Hepatocyte (in vitro differentiated cells): ENCODE results near the gene VILL. TPM values are rescaled to one million over a fixed set of nuclear protein-coding genes. Genes with fewer than 3 reads are reported as not detected.
A peak's percentile ranks its signal among the peaks of the same experiment; 100 is the strongest.
"Not testable (repeated sequence)": the region's sequence is repeated elsewhere in the genome, so short reads cannot be mapped to it uniquely, and the experiment has no call there.

Experiments
- DNase-seq: peaks from one replicate; pipeline ENCODE4 v3.0.0-alpha.2; 2016; ENCODE audit warnings: low spot score
- H2AFZ ChIP-seq: fragments of 200-600 bp; sonication (generic); 2 replicates; pipeline ENCODE4 v1.6.0; 2016; ENCODE audit warnings: antibody characterized with exemption, mild to moderate bottlenecking
- H3K27ac ChIP-seq: fragments of 200-600 bp; sonication (generic); 2 replicates; pipeline ENCODE4 v1.5.1; 2016; ENCODE audit warnings: mild to moderate bottlenecking
- H3K27me3 ChIP-seq: fragments of 200-600 bp; sonication (generic); 2 replicates; pipeline ENCODE4 v1.6.1; 2016
- H3K36me3 ChIP-seq: fragments of 200-600 bp; sonication (generic); replicated peaks from 2 replicates; pipeline ENCODE4 v1.5.1; 2016; ENCODE audit warnings: low read depth; ENCODE audit not compliant: insufficient read depth
- H3K4me1 ChIP-seq: fragments of 200-600 bp; sonication (generic); 2 replicates; pipeline ENCODE4 v1.5.1; 2016; ENCODE audit warnings: mild to moderate bottlenecking, moderate library complexity; ENCODE audit not compliant: insufficient read depth
- H3K4me2 ChIP-seq: fragments of 200-600 bp; sonication (generic); 2 replicates; pipeline ENCODE4 v1.6.0; 2016
- H3K4me3 ChIP-seq: fragments of 200-600 bp; sonication (generic); 2 replicates; pipeline ENCODE4 v1.5.1; 2016; ENCODE audit warnings: mild to moderate bottlenecking
- H3K79me2 ChIP-seq: fragments of 200-600 bp; sonication (generic); 2 replicates; pipeline ENCODE4 v1.6.0; 2017; ENCODE audit warnings: mild to moderate bottlenecking
- H3K9me2 ChIP-seq: fragments of 200-600 bp; sonication (generic); replicated peaks from 2 replicates; pipeline ENCODE4 v1.6.0; 2017; ENCODE audit warnings: mild to moderate bottlenecking; ENCODE audit not compliant: insufficient read depth
- H3K9me3 ChIP-seq: fragments of 200-600 bp; sonication (generic); 2 replicates; pipeline ENCODE4 v1.5.1; 2016; ENCODE audit warnings: low read depth, mild to moderate bottlenecking
- H4K20me1 ChIP-seq: fragments of 200-600 bp; sonication (generic); 2 replicates; pipeline ENCODE4 v1.6.0; 2016; ENCODE audit warnings: mild to moderate bottlenecking; ENCODE audit not compliant: insufficient read depth, poor library complexity, severe bottlenecking
- EZH2 ChIP-seq: fragments of 200-600 bp; sonication (generic); IDR thresholded peaks from 2 replicates; pipeline ENCODE4 v1.6.1; 2016; ENCODE audit warnings: antibody characterized with exemption, mild to moderate bottlenecking, borderline replicate concordance
- EZH2phosphoT487 ChIP-seq: fragments of 200-600 bp; sonication (generic); IDR thresholded peaks from one replicate; pipeline ENCODE4 v1.6.1; 2018; ENCODE audit warnings: antibody characterized with exemption, mild to moderate bottlenecking, low read depth, moderate library complexity; ENCODE audit not compliant: unreplicated experiment, severe bottlenecking
- WGBS: methylation state at CpG from one replicate; pipeline ENCODE4 v1.1.6; 2016; ENCODE audit warnings: low lambda C conversion rate; ENCODE audit errors: missing lambda C conversion rate; 5-methylcytosine and 5-hydroxymethylcytosine counted together
- polyA plus RNA-seq: library from polyadenylated mRNA; unstranded; fragments of >200 nt; fragmentation: Nextera tagmentation; extraction: Ambion mirVana; gene quantifications from 2 replicates; pipeline ENCODE4 v1.2.1, GENCODE V29; 2016
- total RNA-seq: library from RNA; depleted of rRNA; stranded (reverse); fragments of >200 nt; gene quantifications from 2 replicates; pipeline ENCODE4 v1.2.3, GENCODE V29; 2014
- TF ChIP-seq, protein P1 (sequence below): fragments of 200-600 bp; sonication (generic); IDR thresholded peaks from 2 replicates; pipeline ENCODE4 v1.5.1; 2016; ENCODE audit warnings: antibody characterized with exemption, mild to moderate bottlenecking; ENCODE audit not compliant: poor library complexity

VILL gene
- total and polyA plus RNA-seq, 2 experiments from 2014 or later: 39.3 to 47.4 TPM

DNA sequence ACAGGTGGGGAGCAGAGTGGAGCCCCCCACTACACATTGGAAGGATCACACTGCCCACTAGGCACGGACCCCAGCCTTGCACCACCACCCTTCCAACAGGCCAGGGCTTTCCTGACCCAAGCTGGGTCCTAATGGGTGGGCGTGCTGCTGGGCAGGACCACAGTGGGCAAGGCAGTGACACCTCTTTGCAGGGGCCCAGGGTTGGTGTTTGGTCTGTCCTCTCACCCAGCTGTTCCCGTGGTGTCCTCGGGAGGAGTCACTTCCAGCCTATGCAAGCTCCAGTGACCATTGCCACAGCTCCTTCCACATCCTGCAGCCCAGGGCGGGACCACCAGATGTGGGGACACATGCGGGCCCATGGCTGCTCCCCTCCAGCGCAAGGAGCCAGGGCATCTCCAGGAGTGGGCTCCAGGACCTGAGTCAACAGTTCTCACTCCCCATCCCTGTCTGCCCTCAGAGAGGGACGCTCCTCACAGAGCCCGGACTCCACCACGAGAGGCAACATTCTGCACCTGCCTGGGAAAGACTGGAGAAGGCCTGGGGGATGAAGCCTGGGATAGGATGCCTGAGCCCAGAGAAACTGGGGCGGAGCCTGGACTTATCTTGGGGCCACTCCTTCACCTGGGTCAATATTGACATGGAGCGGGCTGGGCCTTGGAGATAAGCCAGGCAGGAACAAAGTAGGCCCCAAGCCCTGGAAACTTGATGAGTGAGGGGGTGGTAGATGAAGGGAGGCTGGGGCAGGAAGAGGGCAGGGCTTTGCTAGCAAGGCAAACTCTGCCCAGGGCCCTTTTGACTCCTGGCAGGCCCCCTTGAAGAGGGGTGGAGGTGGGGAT is 3.9 kb upstream of the VILL start:
- Histone ChIP-seq H3K27me3 (no peaks in the 10 kb centered on the region), H2AFZ (no peak overlapping the region), H3K4me2 (peak overlapping the region; percentile 60), H3K4me3 (no peak overlapping the region), H3K4me1 (peaks cover 52% of the 10 kb centered on the region), H3K27ac (peak overlapping the region; percentile 99), H3K36me3 (no peaks in the 10 kb centered on the region), H3K9me2 (no peaks in the 10 kb centered on the region), H4K20me1 (no peaks in the 10 kb centered on the region), H3K79me2 (peaks cover 7% of the 10 kb centered on the region), H3K9me3 (no peaks in the 10 kb centered on the region)
- 69% methylated on average over 12 of the region's 12 CpGs for WGBS
- peak; percentile 43 for TF ChIP-seq EZH2phosphoT487
- no peak for TF ChIP-seq EZH2
- peak; percentile 93 for DNase-seq

DNA sequence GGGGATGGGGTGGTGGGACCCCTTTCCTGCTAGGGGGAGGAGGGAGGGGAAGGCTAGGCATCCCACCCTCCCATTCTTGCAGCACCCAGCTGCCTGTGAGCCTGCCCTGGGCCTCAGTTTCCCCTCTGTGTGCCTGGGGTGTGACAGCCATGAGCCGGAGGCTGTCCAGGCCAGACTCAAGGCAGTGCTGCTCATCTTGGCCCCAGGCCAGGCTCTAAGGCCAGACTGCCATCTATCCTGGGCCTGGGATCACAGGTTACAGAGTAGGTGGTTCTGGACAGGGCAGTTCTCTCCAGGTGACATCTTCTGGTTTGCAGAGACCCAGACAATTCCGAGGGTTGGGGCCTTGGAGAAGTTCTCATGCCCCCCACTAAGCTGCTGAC is 3.3 kb upstream of the VILL start:
- no peaks in the 10 kb centered on the region for H3K9me3 ChIP-seq
- 87% methylated on average over 2 of the region's 2 CpGs for whole genome bisulfite sequencing

DNA sequence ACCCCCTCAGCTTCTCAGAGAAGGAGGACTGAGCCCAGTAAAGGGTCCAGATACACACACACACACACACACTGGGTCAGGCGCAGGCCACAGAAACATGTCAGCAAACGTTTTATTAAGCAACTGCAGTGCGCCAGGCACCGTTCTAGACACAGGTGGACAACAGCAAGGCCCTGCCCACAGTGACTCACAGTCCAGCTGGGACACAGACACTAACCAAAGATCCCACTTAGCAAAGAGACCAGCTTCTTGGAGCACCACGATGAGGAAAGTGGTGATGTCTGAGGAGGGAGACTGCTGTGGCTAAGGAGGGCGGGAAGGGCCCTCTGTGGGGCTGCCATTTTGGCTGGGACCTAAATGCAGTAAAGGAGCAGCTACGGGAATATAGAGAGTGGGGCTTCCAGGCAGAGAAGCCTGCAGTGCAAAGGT is 2.8 kb upstream of the VILL start:
- 82% methylated on average over 7 of the region's 7 CpGs for WGBS
- Histone ChIP-seq H3K79me2 (peaks cover 7% of the 10 kb centered on the region), H3K27me3 (no peaks in the 10 kb centered on the region), H3K36me3 (no peaks in the 10 kb centered on the region), H3K4me3 (no peak overlapping the region), H4K20me1 (no peaks in the 10 kb centered on the region), H3K4me1 (peaks cover 56% of the 10 kb centered on the region), H2AFZ (no peak overlapping the region), H3K9me3 (no peaks in the 10 kb centered on the region), H3K9me2 (no peaks in the 10 kb centered on the region), H3K27ac (peak overlapping the region; percentile 99), H3K4me2 (peak overlapping the region; percentile 67)
- DNase-seq: peak; percentile 65
- TF ChIP-seq EZH2phosphoT487: no peak
- TF ChIP-seq, protein P1, sequence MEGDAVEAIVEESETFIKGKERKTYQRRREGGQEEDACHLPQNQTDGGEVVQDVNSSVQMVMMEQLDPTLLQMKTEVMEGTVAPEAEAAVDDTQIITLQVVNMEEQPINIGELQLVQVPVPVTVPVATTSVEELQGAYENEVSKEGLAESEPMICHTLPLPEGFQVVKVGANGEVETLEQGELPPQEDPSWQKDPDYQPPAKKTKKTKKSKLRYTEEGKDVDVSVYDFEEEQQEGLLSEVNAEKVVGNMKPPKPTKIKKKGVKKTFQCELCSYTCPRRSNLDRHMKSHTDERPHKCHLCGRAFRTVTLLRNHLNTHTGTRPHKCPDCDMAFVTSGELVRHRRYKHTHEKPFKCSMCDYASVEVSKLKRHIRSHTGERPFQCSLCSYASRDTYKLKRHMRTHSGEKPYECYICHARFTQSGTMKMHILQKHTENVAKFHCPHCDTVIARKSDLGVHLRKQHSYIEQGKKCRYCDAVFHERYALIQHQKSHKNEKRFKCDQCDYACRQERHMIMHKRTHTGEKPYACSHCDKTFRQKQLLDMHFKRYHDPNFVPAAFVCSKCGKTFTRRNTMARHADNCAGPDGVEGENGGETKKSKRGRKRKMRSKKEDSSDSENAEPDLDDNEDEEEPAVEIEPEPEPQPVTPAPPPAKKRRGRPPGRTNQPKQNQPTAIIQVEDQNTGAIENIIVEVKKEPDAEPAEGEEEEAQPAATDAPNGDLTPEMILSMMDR: no peak
- TF ChIP-seq EZH2: no peak

More for the DNA sequence above, 3.3 kb upstream of the VILL start:
- no peak for TF ChIP-seq EZH2
- TF ChIP-seq EZH2phosphoT487: no peak
- TF ChIP-seq, protein P1: no peak
- H2AFZ ChIP-seq: no peak overlapping the region
- peak overlapping the region; percentile 40 for H3K4me2 ChIP-seq
- peaks cover 56% of the 10 kb centered on the region for H3K4me1 ChIP-seq
- H3K79me2 ChIP-seq: peaks cover 7% of the 10 kb centered on the region
- no peaks in the 10 kb centered on the region for H3K27me3 ChIP-seq
- no peaks in the 10 kb centered on the region for H4K20me1 ChIP-seq
- DNase-seq: peak; percentile 49
- no peaks in the 10 kb centered on the region for H3K9me2 ChIP-seq
- H3K27ac ChIP-seq: peak overlapping the region; percentile 99
- no peaks in the 10 kb centered on the region for H3K36me3 ChIP-seq
- H3K4me3 ChIP-seq: no peak overlapping the region

DNA sequence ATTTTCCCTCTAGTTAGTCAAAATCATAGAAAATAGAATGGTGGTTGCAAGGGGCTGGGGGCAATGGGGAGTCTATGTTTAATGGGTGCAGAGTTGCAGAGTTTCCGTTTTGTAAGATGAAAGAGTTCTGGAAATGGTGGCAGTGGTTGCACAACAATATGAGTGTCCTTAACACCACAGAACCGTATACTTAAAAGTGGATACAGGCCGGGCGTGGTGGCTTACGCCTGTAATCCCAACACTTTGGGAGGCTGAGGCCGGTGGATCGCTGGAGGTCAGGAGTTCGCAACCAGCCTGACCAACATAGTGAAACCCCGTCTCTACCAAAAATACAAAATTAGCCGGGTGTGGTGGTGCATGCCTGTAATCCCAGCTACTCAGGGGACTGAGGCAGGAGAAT is 2.2 kb upstream of the VILL start:
- not testable (repeated sequence) for H4K20me1 ChIP-seq, H3K27me3 ChIP-seq, H2AFZ ChIP-seq, H3K4me3 ChIP-seq, H3K9me2 ChIP-seq, DNase-seq, H3K9me3 ChIP-seq, H3K79me2 ChIP-seq, H3K36me3 ChIP-seq
- 85% methylated on average over 10 of the region's 10 CpGs for WGBS
- Histone ChIP-seq H3K4me2 (peak overlapping the region; percentile 67), H3K4me1 (peaks cover 62% of the 10 kb centered on the region), H3K27ac (peak overlapping the region; percentile 99)
